A549 (cell line): ENCODE data around the gene MS4A1.

ENCODE experiments used
- FOSL2 ChIP-seq, 2 experiments: fragments of 450-650 bp in 1 of 2; fragments of >200 bp in 1 of 2; sonication (Bioruptor Twin) in 1 of 2; formaldehyde crosslinking; IDR thresholded peaks; 2 replicates each; pipeline versions ENCODE4 v1.5.0 to v1.6.1; 2016 to 2020; ENCODE audit warnings: mild to moderate bottlenecking in 1 of 2, moderate library complexity in 1 of 2
- RFX5 ChIP-seq: fragments of 450-650 bp; IDR thresholded peaks from 2 replicates; pipeline ENCODE4 v1.7.1; 2014; ENCODE audit warnings: antibody characterized with exemption, mild to moderate bottlenecking, moderate library complexity

- TF ChIP-seq FOSL2 (IDR thresholded peaks at IDR 0.05) (no peak), FOSL2 (CRISPR knock-in tag; IDR thresholded peaks at IDR 0.05) (no peak), RFX5 (no peak)
These were observed 1.9 kb downstream of the MS4A1 start for GRCh38 chr11:60457576-60457975.
